GM21515 (cell line): Measurements from ENCODE around the gene STXBP4.

Experiments used
- ATAC-seq: cut with Tn5 transposase; IDR thresholded peaks from one replicate; pipeline ENCODE4 v1.9.1; 2021; ENCODE audit not compliant: unreplicated experiment

Gene STXBP4, protein sequence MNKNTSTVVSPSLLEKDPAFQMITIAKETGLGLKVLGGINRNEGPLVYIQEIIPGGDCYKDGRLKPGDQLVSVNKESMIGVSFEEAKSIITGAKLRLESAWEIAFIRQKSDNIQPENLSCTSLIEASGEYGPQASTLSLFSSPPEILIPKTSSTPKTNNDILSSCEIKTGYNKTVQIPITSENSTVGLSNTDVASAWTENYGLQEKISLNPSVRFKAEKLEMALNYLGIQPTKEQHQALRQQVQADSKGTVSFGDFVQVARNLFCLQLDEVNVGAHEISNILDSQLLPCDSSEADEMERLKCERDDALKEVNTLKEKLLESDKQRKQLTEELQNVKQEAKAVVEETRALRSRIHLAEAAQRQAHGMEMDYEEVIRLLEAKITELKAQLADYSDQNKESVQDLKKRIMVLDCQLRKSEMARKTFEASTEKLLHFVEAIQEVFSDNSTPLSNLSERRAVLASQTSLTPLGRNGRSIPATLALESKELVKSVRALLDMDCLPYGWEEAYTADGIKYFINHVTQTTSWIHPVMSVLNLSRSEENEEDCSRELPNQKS

DNA sequence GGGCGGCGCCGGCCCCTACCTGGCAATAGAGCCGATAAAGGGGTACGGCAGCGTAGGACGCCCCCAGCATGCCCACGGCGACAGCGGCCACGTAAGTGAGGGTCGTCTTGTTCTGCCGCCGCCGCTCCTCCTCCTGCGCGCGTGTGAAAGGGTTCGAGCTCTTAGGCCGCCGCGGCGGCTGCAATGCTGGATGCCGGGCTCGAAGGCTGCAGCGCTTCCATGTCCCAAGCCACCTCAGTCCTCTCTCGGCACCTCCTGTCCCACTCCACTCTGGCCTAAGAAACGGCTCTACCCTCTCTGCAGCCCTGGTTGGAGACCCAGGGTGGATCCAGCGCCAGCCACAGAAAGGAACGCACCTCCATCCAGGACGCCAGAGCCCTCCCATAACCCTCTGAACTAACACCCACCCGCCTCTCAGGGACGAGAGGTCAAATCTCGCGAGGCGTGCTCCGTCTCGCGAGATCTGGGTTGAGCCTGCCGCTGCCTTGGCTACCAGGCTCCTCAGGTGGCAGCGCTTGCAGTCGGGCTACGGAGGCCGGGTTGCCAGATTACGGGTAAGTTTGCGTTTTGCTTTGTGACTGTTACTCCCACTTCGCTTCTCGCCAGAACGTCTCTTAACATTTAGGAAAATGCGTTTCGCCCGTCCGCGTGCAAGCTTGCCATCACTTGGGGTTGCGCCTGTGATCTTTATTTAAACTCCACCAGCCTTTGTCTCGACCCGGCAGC, at the start of gene STXBP4, which contains the start of gene COX11:
Gene STXBP4 (plus strand): TSS at position 504 of the 726 bp plus-strand sequence. CDS start 17,455 bp downstream, outside the sequence.
Gene COX11 (minus strand): TSS at position 393 of the 726 bp plus-strand sequence. CDS start 8 bp downstream, at position 385.
- peak; percentile 95 for ATAC-seq

DNA sequence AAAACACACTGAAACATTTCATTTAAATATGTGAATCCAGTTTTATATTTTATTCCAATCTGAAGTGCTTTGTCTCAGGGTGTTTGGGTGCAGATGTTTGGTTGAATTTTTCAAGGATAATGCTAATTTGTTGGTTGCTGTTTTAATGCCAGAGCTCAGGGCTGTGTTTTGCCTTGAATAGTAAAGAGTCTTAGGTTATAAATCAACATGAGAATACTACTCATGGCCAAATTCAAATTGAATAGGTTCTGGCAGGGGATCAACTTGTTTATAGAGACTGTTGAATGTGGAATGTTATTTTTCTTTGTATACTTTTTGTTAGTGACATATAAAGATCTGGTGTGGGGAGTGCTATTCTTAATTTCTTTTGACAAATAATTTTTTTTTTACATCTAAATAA, 49.1 kb upstream of the STXBP4 start:
- ATAC-seq = no peak

DNA sequence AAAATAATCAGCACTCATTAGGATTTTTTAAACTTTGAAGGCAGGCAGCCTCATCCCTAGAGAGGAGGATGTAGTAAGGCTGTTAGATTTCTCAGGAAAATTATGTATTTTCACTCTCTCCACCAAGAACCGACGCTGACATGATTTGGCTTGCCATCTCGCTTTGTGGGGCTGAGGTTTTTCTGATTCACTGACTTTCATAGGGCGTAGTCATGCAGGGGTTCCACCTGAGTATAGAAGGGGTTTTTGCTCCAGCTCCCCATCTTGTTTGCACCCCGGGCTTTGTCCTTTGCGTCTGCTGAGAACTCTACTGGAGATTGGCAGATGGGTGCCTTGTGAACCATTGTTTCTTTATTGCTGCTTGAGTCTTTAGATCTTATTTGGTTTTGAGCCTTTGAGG, 47.7 kb upstream of the STXBP4 start:
- ATAC-seq = no peak

DNA sequence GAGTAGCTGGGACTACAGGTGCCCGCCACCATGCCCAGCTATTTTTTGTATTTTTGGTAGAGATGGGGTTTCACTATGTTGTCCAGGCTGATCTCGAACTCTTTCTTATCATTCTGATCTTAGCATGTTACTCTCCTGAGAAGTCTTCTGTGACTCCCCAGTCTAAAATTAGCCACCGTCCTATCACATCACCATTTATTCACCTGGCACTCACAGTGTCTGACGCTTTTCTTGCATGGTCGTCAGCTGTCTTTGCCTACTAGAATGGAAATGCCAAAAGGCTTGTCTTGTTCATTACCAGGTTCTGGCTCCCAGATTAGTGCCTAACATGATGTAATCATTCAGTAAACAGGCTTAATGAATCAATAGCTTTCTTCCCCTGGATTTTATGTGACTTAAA, 44.2 kb upstream of the STXBP4 start:
- no peak for ATAC-seq

DNA sequence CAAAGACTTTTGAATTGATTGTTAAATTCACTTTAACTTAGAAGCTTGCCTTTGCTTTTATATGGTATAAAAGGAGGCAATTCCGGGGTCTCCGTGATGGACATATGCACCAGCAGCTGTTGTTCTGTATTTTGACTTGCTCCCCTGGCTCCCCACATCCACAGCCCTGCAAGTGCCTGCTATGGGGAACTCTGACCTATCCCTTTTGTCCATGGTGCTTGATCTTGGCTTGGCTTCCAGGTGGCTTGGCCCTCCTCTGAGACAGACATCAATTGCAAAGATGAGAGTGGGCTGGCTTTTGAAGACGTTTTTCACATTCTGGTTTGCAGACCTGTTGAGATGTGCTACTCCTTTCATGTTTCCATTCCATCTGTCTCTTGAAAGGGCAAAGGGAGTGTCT, 41.0 kb upstream of the STXBP4 start:
- ATAC-seq = no peak

DNA sequence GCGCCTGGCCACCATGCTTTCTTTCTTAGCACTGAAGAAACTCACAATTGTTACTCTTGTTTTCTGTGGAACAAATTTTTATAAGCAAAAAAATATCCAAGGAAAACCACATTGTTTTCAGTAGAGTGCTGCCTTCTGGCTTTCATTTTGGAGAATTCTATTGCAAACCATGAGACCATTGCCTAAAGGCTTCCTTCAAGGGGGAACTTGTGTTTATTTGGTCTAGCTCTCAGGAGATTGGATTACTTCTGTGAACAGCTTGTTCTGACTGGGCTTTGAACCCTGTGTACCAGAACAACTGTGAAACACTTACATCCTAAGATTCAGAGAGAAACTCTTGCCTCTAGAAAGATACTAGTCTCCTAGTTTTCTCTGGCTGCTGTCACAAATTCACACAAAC, 35.9 kb upstream of the STXBP4 start:
- ATAC-seq = no peak

DNA sequence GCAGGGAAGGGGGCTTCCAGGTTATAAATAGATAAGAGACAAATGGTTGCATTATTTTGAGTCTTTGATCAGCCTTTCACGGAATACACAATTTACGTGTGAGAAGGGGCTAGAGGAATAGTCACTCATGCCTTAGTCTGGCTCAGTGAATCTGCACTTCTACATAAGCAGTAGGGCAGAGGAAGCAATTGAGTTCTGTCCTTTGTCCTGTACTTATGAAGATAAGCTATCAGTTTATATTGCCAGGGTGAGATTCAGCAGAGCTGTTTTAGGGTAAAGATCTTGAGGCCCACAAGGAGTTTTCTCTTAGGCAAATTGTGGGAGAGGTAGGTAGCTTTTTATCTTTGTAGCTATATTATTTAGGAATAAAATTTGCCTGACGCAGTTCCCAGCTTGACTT, 34.6 kb upstream of the STXBP4 start:
- no peak for ATAC-seq

DNA sequence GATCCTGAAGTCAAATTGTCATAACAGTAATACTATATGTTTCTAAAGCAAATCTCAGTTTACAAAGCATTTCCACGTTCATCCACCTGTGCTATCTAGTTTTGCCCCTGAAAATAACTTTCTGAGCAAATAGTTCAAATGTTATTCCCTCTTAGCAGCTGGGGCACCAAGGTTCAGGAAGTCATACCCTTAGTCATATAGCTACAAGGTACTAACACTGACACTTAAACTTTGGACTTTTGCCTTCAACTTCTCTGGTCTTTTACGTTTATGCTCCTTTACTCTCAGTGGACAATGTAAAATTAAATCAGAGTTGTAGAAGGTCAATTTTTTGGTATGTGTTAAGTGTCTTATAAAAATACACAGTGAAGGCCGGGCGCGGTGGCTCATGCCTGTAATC, 33.1 kb upstream of the STXBP4 start:
- no peak for ATAC-seq

DNA sequence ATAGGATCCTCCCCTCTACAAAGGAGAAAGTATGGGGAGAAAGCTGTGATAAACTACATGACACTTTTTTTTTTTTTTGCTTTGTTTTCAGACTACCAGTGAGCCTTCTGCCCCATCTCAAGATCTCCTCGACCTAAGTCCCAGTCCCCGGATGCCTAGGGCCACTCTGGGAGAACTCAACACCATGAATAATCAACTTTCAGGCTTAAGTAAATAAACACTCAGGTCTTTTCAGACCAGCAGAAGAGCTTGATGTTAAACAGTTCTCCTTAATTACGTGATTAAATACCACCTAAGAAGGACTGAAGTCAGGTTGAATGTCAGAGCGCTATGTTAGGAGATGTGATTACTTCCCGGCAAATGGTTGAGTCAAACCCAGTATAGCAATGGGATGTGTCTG, 31.5 kb upstream of the STXBP4 start:
- ATAC-seq = no peak

DNA sequence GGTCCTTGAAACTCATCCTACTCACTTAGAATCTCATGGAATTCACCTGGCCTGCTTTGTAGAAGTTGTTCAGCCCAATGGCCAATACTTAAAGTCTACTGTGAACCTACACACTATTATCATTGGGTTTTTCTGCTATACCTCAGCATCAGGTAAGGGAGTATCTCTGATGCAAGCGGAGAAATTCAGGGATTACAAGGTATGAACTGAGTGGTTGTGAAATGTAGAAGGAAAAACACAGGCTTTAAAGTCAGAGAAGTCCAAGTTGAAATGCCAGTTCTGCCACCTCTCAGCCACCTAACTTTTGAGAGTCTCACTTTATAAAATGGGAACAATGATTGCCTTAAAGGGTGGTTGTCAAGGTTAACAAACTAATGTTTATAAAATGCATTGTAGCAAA, 31.1 kb upstream of the STXBP4 start:
- ATAC-seq = no peak

DNA sequence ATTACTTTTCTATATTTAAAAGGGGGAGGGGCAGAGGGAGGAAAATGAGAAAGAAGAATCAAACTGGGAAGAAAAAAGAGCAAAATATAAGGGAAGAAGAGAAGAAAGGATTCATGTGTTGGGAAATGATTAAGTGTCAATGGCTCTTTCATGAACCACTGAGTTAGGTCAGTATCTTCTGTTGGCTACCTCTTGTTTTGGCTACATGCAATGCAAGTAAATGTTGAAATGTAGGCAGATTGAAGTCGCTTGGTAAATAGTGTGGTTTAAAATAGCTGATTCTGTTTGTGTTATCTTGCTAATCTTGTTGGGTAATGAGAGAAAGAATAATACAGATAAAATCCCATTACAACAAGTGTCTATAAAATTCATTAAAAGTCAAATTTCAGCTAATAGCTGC, 27.3 kb upstream of the STXBP4 start:
- ATAC-seq = no peak

DNA sequence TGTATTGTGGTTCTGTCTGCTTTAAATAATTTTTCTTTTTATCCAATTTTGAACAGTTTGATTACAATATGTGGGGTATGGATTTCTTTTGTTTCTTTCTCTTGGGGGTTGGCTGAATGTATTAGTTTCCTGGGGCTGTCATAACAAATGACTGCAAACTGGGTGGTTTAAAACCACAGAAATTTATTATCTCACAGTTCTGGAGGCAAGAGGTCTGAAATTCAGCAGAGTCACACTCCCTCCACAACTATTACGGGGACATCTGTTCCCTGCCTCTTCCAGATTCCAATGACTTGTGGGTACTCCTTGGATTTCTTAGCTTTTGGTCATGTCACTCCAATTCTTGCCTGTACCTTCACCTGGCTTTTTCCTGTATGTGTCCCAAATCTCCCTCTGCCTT, 23.8 kb upstream of the STXBP4 start:
- no peak for ATAC-seq

DNA sequence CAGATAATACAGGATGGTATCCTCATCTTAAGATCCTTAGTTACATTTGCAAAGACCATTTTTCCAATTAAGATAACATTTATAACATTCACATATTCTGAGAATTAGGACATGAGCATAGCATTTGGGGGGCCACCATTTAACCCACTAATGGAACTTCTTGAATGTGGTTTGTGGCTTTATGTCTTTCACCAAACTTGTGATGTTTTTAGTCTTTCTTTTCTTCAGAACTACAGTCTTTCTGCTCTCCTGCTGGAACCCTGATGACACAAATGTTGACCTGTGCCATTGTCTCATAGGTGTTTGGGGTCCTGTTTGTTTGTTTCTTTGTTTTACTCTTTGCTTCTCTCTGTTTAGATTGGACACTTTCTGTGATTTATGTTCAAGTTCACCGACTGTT, 23.3 kb upstream of the STXBP4 start:
- ATAC-seq = no peak

DNA sequence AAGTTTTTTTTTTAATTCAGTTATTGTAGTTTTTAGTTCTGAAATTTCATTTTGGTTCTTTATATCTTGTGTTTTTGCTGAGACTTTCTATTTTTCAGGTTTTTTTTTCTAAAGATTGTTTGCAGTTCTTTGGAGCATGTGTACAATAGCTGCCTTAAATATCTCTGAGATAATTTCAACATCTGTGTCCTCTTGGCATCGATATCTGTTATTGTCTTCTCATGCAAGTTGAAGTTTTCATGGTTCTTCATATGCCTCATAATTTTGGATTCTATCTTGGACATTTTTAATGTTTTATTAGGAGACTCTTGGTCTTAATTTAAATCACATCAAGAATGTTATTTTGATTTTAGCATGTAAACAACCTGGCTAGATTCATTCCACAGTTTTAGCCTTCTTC, 22.9 kb upstream of the STXBP4 start:
- ATAC-seq = no peak

DNA sequence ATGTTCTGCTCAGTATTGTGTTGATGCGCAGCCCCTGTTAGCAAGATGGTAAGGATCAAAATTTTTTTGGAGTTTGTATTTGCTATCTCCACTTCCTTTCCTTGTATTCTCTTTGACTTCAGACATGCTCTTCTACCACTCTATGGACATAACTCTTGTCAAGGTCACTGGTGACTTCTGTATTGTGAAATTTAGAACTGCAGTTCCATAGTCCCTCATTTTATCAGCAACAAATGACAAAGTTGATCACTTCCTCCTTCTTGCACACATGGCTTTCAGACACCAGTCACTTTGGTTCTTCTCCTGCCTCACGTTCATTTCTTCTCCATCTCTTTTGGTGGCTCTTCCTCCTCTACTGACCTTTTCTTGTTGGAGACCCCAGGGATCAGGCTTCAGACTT, 21.2 kb upstream of the STXBP4 start:
- no peak for ATAC-seq

DNA sequence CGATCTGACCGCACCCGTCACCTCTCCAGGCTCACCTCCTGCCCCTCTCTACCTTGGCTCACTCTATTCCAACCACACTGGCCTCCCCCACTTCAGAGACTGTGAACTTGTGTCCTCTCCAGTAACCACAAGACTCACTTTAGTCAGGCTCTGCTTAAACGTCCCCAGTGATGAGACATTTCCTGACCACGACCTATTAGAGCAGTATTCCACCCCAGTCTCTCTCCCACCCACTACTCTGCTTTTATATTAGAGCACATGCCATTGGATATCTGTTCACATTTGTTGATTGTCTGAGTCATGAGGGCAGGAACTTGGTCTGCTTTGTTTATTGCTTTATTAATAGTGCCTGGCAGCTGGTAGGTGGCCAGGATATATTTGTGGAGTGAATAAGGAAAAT, 20.2 kb upstream of the STXBP4 start:
- no peak for ATAC-seq

DNA sequence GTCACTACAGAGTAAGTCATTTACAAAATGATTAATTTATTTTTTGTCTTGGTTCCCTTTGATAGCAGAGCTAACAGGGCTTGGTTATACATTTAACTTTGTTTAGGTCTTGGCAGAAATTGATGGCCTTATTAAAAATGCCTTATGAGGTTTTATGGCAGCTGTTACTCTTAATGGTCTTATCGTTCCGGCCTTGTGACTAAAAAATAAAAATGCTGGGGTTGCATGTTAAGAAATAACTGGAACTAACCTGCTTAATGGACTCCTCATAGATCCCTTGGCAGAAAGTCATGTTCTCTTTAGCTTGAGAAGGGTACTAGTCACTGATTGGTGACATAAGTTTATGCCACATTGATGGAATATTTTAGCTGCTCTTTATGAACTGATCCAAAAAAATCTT, 18.4 kb upstream of the STXBP4 start:
- no peak for ATAC-seq

DNA sequence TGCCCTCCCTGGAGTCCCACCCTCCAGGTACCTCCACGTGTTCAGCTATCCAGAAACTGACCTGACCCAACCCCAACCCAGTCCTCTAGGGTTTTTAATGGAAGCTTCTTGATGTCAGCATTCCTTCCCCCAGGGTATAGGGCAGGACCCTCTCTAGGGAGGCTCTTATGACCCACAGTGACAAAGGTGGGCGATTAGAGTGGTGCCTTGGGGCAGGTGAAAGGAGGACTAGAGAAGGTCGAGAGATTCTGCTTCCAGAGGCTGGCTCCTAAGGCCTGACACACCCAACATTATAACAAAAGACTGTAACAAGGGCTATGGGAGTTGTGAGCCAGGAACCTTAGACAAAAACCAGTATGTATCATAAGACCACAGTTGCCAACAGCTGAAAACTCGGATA, 17.3 kb upstream of the STXBP4 start:
- no peak for ATAC-seq

DNA sequence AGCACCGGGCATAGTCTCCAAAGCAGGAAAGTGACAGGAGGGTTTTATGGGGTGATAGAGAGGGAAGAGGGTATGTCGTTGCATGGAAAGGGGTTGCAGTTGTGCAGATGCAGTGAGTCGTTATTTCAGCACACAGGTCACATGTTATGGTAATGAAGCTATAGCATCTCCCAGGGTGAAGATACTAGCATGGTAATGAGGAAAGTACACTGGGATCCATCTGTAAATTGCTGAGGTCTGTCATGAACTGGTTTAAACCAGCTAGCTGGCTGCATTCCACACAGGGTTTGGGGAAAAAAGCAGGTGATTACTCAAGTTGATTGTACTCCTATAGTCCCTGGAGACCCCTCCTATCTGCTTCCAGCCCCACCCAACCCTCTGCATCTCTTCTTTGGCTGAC, 11.8 kb upstream of the STXBP4 start:
- no peak for ATAC-seq

DNA sequence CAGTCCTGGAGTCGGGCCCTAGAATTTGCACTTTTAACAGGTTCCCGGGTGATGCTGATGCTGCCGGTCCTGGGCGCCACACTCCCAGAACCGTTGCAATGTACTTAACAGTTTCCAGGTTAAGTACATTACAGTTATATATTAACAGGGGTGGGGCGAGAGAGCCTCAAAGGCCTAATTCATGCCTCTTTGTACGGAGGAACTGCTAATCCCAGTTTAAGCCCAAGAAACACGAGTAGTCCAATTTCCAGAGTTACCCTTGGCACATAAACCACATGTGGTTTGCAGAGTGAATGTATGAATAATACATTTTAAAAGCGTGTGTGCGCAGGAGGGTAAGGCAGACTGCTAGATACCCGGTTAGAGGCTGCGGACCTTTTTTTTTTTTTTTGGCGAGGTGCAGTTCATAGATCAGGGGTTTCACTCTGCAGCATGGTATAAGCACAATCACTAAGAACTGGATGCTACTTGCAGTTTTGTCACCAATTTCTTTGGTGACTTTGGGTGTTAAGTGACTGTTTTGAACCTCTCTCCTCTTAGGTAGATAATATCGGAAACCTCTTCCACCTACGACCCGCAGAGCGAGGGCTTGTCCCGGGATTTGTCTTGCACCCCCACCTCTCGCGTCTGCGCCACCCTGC, 824 bp upstream of the STXBP4 start:
- ATAC-seq = peak; percentile 22

DNA sequence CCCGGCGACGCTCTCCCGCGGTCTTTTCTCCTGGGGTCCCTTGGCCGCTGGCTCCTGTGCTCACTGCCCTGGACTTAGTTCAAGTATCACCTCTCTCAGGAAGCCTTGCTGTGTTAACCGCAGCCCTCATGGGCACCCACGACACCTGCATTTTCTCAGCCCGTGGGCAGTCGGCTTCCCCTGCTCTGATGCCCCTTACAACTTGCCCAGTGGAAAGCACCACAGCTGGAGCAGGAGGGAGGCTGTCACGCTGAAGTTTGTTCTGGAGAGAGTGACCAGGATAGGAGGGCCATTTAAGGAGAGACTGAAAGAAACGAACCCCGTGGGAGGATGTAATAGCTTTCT, 395 bp downstream of the STXBP4 start:
- ATAC-seq = peak; percentile 33
